ENCODE data around the gene ZBTB17.

DNA sequence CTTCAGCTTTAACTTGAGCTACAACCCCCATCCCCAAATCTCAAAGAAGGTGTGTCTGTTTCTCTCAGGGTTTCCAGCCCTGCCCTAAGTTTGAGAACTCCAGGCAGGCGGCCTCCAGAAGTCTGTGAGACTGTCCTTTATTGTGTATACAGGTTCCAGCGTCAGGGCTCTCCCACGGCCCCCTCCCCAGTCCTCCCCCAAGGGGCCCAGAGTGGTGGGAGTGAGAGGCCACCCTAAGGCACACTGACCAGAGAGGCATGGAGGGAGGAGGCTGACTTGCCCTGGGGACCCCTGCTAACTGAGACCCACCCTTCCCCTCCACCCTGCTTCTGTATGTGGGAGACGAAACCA lies 38.0 kb upstream of the ZBTB17 start:
- TF ChIP-seq, protein P1, sequence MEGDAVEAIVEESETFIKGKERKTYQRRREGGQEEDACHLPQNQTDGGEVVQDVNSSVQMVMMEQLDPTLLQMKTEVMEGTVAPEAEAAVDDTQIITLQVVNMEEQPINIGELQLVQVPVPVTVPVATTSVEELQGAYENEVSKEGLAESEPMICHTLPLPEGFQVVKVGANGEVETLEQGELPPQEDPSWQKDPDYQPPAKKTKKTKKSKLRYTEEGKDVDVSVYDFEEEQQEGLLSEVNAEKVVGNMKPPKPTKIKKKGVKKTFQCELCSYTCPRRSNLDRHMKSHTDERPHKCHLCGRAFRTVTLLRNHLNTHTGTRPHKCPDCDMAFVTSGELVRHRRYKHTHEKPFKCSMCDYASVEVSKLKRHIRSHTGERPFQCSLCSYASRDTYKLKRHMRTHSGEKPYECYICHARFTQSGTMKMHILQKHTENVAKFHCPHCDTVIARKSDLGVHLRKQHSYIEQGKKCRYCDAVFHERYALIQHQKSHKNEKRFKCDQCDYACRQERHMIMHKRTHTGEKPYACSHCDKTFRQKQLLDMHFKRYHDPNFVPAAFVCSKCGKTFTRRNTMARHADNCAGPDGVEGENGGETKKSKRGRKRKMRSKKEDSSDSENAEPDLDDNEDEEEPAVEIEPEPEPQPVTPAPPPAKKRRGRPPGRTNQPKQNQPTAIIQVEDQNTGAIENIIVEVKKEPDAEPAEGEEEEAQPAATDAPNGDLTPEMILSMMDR (IDR thresholded peaks at IDR 0.05; ENCODE audit: low read depth, low read length), result no peak
- TF ChIP-seq EZH2phosphoT487 (IDR thresholded peaks at IDR 0.05; ENCODE audit: low read depth), result no peak
